Breast epithelium (tissue), 4 donors: ENCODE data around the gene EDRF1. TPM values are rescaled to one million over a fixed set of nuclear protein-coding genes. Genes with fewer than 3 reads are reported as not detected.

Experiments used
- DNase-seq, 2 donors: peaks; one replicate each; pipeline ENCODE4 v3.0.0-alpha.2; 2019; ENCODE audit warnings: low spot score in 2 of 2
- H3K27ac ChIP-seq, 2 donors: fragments of 200-600 bp; sonication (generic) in 1 of 2; one replicate each; pipeline ENCODE4 v1.5.1; 2016 to 2019; ENCODE audit warnings: mild to moderate bottlenecking in 1 of 2
- H3K27me3 ChIP-seq, 2 donors: fragments of 200-600 bp; sonication (generic) in 1 of 2; one replicate each; pipeline versions ENCODE4 v1.5.1 to v1.6.0; 2017 to 2019; ENCODE audit warnings: control low read depth in 1 of 2, mild to moderate bottlenecking in 1 of 2
- H3K36me3 ChIP-seq: fragments of 200-600 bp; one replicate; pipeline ENCODE4 v1.5.1; 2019
- H3K4me1 ChIP-seq, 2 donors: fragments of 200-600 bp; sonication (generic); one replicate each; pipeline ENCODE4 v1.5.1; 2016 to 2019; ENCODE audit warnings: control low read depth in 1 of 2
- H3K4me3 ChIP-seq, 3 donors: fragments of 200-600 bp; sonication (generic); 1 replicate in 2 of 3; 2 replicates in 1 of 3; pipeline ENCODE4 v1.5.1; 2016 to 2019; ENCODE audit warnings: mild to moderate bottlenecking in 3 of 3, moderate library complexity in 2 of 3
- H3K9me3 ChIP-seq, 2 donors: fragments of 200-600 bp; sonication (generic) in 1 of 2; one replicate each; pipeline ENCODE4 v1.5.1; 2016 to 2019; ENCODE audit warnings: control low read depth in 1 of 2
- POLR2A ChIP-seq: fragments of 450-650 bp; IDR thresholded peaks from one replicate; pipeline ENCODE4 v1.6.1; 2016; ENCODE audit warnings: antibody characterized with exemption, mild to moderate bottlenecking, moderate library complexity
- POLR2AphosphoS5 ChIP-seq, 3 donors: sonication (generic); formaldehyde crosslinking; IDR thresholded peaks; one replicate each; pipeline ENCODE4 v1.6.1; 2017; ENCODE audit warnings: antibody characterized with exemption in 3 of 3
- intact Hi-C: fragments of 100-400 bp; cut with DNase I; formaldehyde crosslinking; loops from one replicate; pipeline ENCODE4 v1.15.1; 2023; ENCODE audit warnings: low total_unique reads
- total RNA-seq, 3 donors: library from RNA; depleted of rRNA; stranded (reverse); fragments of >200 nt; gene quantifications; one replicate each; pipeline ENCODE4 v1.1.0, GENCODE V29; 2016
- TF ChIP-seq, protein P1 (sequence below), 3 donors: fragments of 450-650 bp; IDR thresholded peaks; one replicate each; pipeline ENCODE4 v1.5.1; 2016 to 2017; ENCODE audit warnings: antibody characterized with exemption in 3 of 3, mild to moderate bottlenecking in 3 of 3, moderate library complexity in 3 of 3

EDRF1 gene
- total RNA-seq, 3 donors from 2014 or later = 23.8 to 37.3 (median 35.1) TPM

DNA sequence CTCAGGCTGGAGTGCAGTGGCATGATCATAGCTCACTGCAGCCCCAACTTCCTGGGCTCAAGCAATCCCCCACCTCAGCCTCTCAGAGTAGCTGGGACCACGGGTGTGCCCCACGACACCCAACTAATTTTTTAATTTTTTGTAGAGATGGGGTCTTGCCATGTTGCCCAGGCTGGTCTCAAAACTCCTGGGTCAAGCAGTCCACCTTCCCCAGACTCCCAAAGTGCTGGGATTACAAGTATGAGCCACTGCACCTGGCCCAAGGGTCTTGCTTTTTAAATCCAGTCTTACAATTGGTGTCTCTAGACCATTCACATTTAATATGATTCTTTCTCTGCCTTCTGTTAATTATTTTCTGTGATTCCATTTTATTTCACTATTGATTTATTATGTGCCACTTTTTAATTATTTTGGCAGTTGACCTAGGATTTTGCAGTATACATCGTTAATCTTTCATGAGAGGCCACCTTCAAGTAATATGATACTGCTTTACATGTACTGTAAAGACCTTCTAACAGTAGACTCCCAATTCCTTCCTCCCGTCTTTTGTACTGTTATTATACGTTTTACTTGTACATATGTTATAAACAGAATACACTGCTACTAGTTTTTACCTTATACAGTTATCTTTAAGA lies 37.5 kb downstream of the EDRF1 start:
- H3K27ac ChIP-seq = no peak overlapping the region
- intact Hi-C loops = no loop called here
- no peaks in the 10 kb centered on the region for H3K27me3 ChIP-seq
- H3K4me1 ChIP-seq = no peaks in the 10 kb centered on the region
- peaks cover 12% of the 10 kb centered on the region for H3K36me3 ChIP-seq
- H3K9me3 ChIP-seq = no peaks in the 10 kb centered on the region
- H3K4me3 ChIP-seq = no peak overlapping the region
- TF ChIP-seq POLR2AphosphoS5 (IDR thresholded peaks at IDR 0.05) (no peak), POLR2A (no peak)
- TF ChIP-seq, protein P1, sequence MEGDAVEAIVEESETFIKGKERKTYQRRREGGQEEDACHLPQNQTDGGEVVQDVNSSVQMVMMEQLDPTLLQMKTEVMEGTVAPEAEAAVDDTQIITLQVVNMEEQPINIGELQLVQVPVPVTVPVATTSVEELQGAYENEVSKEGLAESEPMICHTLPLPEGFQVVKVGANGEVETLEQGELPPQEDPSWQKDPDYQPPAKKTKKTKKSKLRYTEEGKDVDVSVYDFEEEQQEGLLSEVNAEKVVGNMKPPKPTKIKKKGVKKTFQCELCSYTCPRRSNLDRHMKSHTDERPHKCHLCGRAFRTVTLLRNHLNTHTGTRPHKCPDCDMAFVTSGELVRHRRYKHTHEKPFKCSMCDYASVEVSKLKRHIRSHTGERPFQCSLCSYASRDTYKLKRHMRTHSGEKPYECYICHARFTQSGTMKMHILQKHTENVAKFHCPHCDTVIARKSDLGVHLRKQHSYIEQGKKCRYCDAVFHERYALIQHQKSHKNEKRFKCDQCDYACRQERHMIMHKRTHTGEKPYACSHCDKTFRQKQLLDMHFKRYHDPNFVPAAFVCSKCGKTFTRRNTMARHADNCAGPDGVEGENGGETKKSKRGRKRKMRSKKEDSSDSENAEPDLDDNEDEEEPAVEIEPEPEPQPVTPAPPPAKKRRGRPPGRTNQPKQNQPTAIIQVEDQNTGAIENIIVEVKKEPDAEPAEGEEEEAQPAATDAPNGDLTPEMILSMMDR (IDR thresholded peaks at IDR 0.05) = no peak
- DNase-seq = no peak

DNA sequence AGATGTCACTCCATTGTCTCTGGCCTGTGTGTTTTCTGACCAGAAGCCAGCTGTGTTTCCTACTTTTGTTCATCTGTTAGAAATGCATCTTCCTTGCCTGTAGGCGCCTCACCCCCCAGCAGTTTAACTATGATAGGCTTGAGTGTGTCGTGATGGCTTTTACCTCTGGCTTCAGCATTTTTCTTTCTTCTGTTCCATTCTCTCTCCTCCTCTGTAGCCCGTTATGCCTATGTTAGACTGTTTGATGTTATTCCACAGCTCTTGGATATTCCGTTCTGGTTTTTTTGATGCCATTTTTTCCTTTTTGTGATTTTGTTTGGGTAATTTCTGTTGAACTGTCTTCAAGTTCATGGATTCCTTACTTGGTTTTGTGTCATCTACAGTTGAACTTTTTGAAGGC lies 38.2 kb downstream of the EDRF1 start:
- Histone ChIP-seq H3K27me3 (no peaks in the 10 kb centered on the region), H3K27ac (no peak overlapping the region), H3K36me3 (peaks cover 10% of the 10 kb centered on the region), H3K4me1 (no peaks in the 10 kb centered on the region), H3K4me3 (no peak overlapping the region), H3K9me3 (no peaks in the 10 kb centered on the region)
- no peak for DNase-seq
- TF ChIP-seq POLR2A (no peak), POLR2AphosphoS5 (IDR thresholded peaks at IDR 0.05) (no peak)
- TF ChIP-seq, protein P1 (IDR thresholded peaks at IDR 0.05) = no peak
- intact Hi-C loops = no loop called here

DNA sequence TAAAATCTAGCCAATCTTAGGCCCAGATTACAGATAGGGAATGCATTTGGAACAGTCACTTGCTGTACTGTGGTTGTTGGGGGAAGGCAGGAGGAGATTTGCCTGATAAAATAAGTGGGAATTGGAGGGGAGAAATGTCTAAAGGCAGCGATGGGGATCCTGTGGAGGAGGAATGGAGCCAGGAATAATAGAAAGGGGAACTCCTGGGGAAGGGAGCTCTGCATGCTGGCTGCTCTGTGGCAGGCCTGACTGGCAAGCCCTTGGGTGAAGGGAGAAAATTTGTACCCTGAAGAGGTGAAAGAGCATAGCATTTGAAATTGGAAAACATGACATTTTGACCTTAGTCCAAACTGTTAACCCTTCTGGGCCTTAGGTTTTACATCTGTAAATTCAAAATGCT lies 42.5 kb downstream of the EDRF1 start:
- TF ChIP-seq POLR2AphosphoS5 (IDR thresholded peaks at IDR 0.05) (no peak), POLR2A (no peak)
- TF ChIP-seq, protein P1 (IDR thresholded peaks at IDR 0.05) = no peak
- Histone ChIP-seq H3K27ac (no peak overlapping the region), H3K4me1 (no peaks in the 10 kb centered on the region), H3K36me3 (no peaks in the 10 kb centered on the region), H3K4me3 (no peak overlapping the region), H3K9me3 (no peaks in the 10 kb centered on the region), H3K27me3 (no peaks in the 10 kb centered on the region)
- intact Hi-C loops = no loop called here
- no peak for DNase-seq

DNA sequence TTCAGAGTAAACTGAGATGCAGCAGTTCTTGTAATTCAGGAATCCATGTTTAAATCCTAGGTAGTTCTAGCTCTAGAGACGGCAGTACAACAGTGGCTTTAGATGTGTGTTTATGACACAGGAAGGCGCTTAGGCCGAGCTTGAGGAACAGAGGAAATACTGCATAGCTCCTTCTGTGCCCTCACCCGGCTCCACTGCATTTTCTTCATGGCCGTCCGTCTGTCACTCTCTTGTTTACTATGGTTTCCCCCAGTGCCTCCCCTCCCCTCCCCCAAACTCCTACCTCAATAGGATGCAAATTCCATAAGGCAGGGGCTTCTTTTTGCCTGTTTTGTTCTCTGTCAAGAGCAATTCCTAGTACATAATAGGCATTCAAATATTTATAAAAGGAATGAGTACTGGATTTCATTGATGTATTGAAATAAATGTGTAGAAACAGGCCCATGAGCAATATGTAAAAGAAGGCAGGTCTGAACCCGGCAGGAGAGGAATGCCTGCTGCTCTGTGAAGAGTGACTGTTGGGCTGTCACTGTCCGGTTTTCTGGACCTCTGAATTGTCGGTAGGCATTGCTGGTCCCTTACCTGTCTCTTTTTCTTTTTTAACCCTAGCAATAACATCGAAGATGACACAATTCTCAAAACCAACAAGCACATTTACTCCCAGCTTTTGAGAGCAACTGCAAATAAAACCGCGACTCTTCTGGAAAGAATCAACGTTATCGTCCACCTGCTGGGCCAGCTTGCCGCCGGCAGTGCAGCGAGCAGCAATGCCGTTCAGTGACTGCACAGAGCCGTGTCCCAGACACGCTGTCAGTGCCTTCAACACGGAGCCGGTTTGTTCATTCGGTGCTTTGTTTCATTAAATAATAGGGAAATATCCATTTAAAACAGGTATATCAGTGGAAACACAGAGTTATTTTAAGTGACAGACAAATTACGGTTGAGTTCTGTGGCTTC lies 43.5 kb downstream of the EDRF1 start:
- H3K27me3 ChIP-seq = no peaks in the 10 kb centered on the region
- H3K4me3 ChIP-seq = no peak overlapping the region
- H3K9me3 ChIP-seq = no peaks in the 10 kb centered on the region
- no peaks in the 10 kb centered on the region for H3K36me3 ChIP-seq
- TF ChIP-seq POLR2A (no peak), POLR2AphosphoS5 (IDR thresholded peaks at IDR 0.05) (no peak)
- TF ChIP-seq, protein P1 (IDR thresholded peaks at IDR 0.05) = no peak
- no peaks in the 10 kb centered on the region for H3K4me1 ChIP-seq
- intact Hi-C loops = no loop called here
- no peak for DNase-seq
- H3K27ac ChIP-seq = no peak overlapping the region

DNA sequence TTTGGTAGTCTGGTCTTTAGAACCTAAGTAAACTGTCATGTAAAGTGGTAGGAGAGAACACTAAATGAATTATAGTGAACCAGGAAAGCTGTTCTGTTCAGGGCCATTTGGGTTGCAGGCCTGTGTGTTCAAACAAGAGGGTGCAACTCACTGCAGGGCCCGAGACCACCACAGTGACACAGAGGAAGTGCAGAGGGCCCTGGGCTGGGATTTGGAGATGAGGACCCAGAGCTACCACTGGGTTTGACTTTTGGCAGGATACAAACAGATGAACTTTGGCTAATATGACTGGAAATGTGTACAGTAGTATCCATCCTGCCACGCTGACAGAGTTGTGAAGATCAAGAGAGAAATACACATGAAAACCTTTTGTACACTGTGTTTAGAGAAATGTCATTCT lies 46.3 kb downstream of the EDRF1 start:
- no peak overlapping the region for H3K27ac ChIP-seq
- intact Hi-C loops = no loop called here
- H3K9me3 ChIP-seq = no peaks in the 10 kb centered on the region
- no peaks in the 10 kb centered on the region for H3K27me3 ChIP-seq
- no peaks in the 10 kb centered on the region for H3K36me3 ChIP-seq
- no peak overlapping the region for H3K4me3 ChIP-seq
- no peak for DNase-seq
- TF ChIP-seq, protein P1 (IDR thresholded peaks at IDR 0.05) = no peak
- no peak for TF ChIP-seq POLR2AphosphoS5 (IDR thresholded peaks at IDR 0.05)
- no peak for TF ChIP-seq POLR2A
- H3K4me1 ChIP-seq = no peaks in the 10 kb centered on the region
